ENCODE measurements around the gene IER5.

Gene IER5

DNA sequence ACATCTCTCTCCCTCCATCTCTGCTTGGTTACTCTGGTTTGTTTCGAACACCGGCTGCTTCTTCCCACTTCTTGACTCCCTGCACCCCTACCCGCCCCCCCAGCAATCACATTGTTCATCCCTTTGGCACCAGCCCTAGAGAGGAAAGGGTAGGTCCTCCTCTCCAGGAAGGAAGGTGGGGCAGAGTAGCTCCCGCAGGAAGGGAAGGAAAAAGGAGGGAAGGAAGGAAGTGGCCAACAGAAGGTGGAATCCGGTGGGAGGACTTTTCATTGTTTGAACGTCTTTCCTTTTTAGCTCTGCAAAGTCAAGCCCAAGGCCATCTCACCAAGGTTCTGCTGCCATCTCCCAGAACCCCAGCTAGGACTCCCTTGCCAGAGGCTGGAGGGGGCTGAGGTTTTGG is 18.0 kb downstream of the IER5 start:
- Histone ChIP-seq H3K9me3 (ENCODE audit: control insufficient read depth, low read length) (no peaks in the 10 kb centered on the region), H3K4me3 (ENCODE audit: insufficient read depth in 1 of 2, low read depth in 1 of 2, low read length in 2 of 2) (no peak overlapping the region), H4K91ac (ENCODE audit: low read length) (no peak overlapping the region), H4K8ac (ENCODE audit: low read length) (no peak overlapping the region), H3K9ac (ENCODE audit: low read length) (no peak overlapping the region), H2BK5ac (ENCODE audit: low read depth, low read length, poor library complexity, severe bottlenecking) (no peak overlapping the region), H3K18ac (ENCODE audit: low read depth in 1 of 2, low read length in 2 of 2) (peak overlapping the region in 1 of 2 experiments; percentile 58), H2BK120ac (ENCODE audit: low read depth, low read length) (peak overlapping the region; percentile 50), H2BK15ac (ENCODE audit: low read depth, poor library complexity, severe bottlenecking) (no peak overlapping the region), H2AK5ac (ENCODE audit: low read length, severe bottlenecking) (no peak overlapping the region), H3K4me2 (ENCODE audit: low read length, poor library complexity, severe bottlenecking) (no peak overlapping the region), H3K36me3 (ENCODE audit: control insufficient read depth in 1 of 2, insufficient read depth in 2 of 2, low read depth in 1 of 2, low read length in 2 of 2) (no peaks in the 10 kb centered on the region), H3K4ac (ENCODE audit: low read depth in 1 of 2, low read length in 2 of 2) (no peak overlapping the region), H2AFZ (ENCODE audit: low read depth, low read length) (no peak overlapping the region), H3K23ac (ENCODE audit: low read length in 2 of 2) (no peak overlapping the region), H3K27me3 (ENCODE audit: control insufficient read depth in 1 of 2, insufficient read depth in 1 of 2, low read length in 2 of 2) (no peaks in the 10 kb centered on the region), H3K27ac (ENCODE audit: low read length, poor library complexity, severe bottlenecking) (no peak overlapping the region), H3K4me1 (ENCODE audit: control insufficient read depth, insufficient read depth, low read depth, low read length) (peaks cover 22% of the 10 kb centered on the region), H2BK12ac (ENCODE audit: low read length in 2 of 2) (peak overlapping the region in 1 of 2 experiments; percentile 22), H3K14ac (ENCODE audit: low read length in 2 of 2) (no peak overlapping the region), H3K79me1 (replicated peaks; ENCODE audit: low read length, poor library complexity, severe bottlenecking) (peaks cover 3% of the 10 kb centered on the region)
- DNase-seq: no peak
- WGBS: 72% methylated on average over 2 of the region's 6 CpGs

DNA sequence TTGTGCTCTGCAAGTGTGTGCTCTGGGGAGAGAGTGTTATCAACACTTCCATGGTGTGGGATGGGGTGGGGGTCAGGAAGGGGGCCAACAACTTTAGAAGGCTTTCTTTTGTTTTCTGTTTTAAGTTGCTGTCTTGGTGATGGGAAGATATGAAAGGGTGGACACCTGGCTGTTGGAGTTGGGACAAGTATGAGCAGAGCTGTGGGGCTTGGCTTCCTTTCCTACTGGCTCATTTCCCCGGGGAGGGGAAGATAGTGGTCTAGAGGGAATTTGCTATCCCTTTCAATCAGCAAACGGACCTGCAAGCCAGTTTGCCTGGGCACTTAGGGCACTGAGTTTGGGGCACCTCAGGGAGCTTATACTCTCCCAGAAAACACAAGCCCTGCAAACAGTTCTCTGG is 19.2 kb downstream of the IER5 start:
- H3K79me1 ChIP-seq (replicated peaks; ENCODE audit: low read length, poor library complexity, severe bottlenecking): peaks cover 3% of the 10 kb centered on the region
- no peaks in the 10 kb centered on the region for H3K27me3 ChIP-seq (ENCODE audit: control insufficient read depth in 1 of 2, insufficient read depth in 1 of 2, low read length in 2 of 2)
- no peak overlapping the region for H3K4ac ChIP-seq (ENCODE audit: low read depth in 1 of 2, low read length in 2 of 2)
- H4K91ac ChIP-seq (ENCODE audit: low read length): no peak overlapping the region
- no peak overlapping the region for H2BK15ac ChIP-seq (ENCODE audit: low read depth, poor library complexity, severe bottlenecking)
- H3K4me1 ChIP-seq (ENCODE audit: control insufficient read depth, insufficient read depth, low read depth, low read length): peaks cover 22% of the 10 kb centered on the region
- H2BK5ac ChIP-seq (ENCODE audit: low read depth, low read length, poor library complexity, severe bottlenecking): no peak overlapping the region
- H2AFZ ChIP-seq (ENCODE audit: low read depth, low read length): no peak overlapping the region
- DNase-seq: no peak
- H3K9me3 ChIP-seq (ENCODE audit: control insufficient read depth, low read length): no peaks in the 10 kb centered on the region
- H3K23ac ChIP-seq (ENCODE audit: low read length in 2 of 2): peak overlapping the region in 1 of 2 experiments; percentile 67
- H3K14ac ChIP-seq (ENCODE audit: low read length in 2 of 2): no peak overlapping the region
- H2BK120ac ChIP-seq (ENCODE audit: low read depth, low read length): no peak overlapping the region
- H4K8ac ChIP-seq (ENCODE audit: low read length): no peak overlapping the region
- H3K36me3 ChIP-seq (ENCODE audit: control insufficient read depth in 1 of 2, insufficient read depth in 2 of 2, low read depth in 1 of 2, low read length in 2 of 2): no peaks in the 10 kb centered on the region
- H3K27ac ChIP-seq (ENCODE audit: low read length, poor library complexity, severe bottlenecking): no peak overlapping the region
- H3K18ac ChIP-seq (ENCODE audit: low read depth in 1 of 2, low read length in 2 of 2): no peak overlapping the region
- no peak overlapping the region for H3K9ac ChIP-seq (ENCODE audit: low read length)
- no peak overlapping the region for H2AK5ac ChIP-seq (ENCODE audit: low read length, severe bottlenecking)
- 80% methylated on average over 1 of the region's 2 CpGs for WGBS
- H3K4me3 ChIP-seq (ENCODE audit: insufficient read depth in 1 of 2, low read depth in 1 of 2, low read length in 2 of 2): no peak overlapping the region
- H3K4me2 ChIP-seq (ENCODE audit: low read length, poor library complexity, severe bottlenecking): no peak overlapping the region
- H2BK12ac ChIP-seq (ENCODE audit: low read length in 2 of 2): no peak overlapping the region

DNA sequence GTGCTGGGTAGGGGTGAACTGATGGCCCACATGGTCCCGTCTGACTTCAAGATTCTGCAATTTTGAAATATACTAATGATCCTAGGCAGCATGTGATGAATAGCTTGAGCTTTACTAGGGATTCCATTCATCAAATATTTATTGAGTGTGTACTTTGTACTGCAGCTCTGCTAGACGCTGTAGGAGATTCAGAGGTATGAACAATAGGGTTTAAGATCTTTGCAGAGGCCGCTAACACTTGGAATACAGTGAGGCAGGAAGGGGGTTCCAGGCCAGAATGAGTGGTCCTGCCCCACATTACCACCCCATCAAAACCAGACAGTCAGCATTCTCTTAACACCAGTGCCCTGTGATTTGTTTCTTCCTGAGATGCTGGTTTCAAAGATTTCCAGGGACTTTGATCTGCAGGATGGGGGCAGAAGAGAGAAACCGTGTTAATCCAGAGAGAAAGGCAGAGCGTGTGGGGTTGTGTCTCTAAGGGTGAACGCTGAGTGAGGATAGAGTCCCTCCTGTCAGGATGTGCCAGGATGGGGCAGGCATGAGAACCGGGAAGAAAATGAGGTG is 19.9 kb downstream of the IER5 start:
- H3K27me3 ChIP-seq (ENCODE audit: control insufficient read depth in 1 of 2, insufficient read depth in 1 of 2, low read length in 2 of 2): no peaks in the 10 kb centered on the region
- H3K9me3 ChIP-seq (ENCODE audit: control insufficient read depth, low read length): no peaks in the 10 kb centered on the region
- DNase-seq: no peak
- H4K91ac ChIP-seq (ENCODE audit: low read length): no peak overlapping the region
- H3K23ac ChIP-seq (ENCODE audit: low read length in 2 of 2): no peak overlapping the region
- 72% methylated on average over 7 of the region's 7 CpGs for WGBS
- H3K79me1 ChIP-seq (replicated peaks; ENCODE audit: low read length, poor library complexity, severe bottlenecking): peaks cover 3% of the 10 kb centered on the region
- H3K4me2 ChIP-seq (ENCODE audit: low read length, poor library complexity, severe bottlenecking): no peak overlapping the region
- no peak overlapping the region for H3K14ac ChIP-seq (ENCODE audit: low read length in 2 of 2)
- no peak overlapping the region for H2AFZ ChIP-seq (ENCODE audit: low read depth, low read length)
- H3K36me3 ChIP-seq (ENCODE audit: control insufficient read depth in 1 of 2, insufficient read depth in 2 of 2, low read depth in 1 of 2, low read length in 2 of 2): no peaks in the 10 kb centered on the region
- no peak overlapping the region for H3K27ac ChIP-seq (ENCODE audit: low read length, poor library complexity, severe bottlenecking)
- no peak overlapping the region for H2AK5ac ChIP-seq (ENCODE audit: low read length, severe bottlenecking)
- H2BK120ac ChIP-seq (ENCODE audit: low read depth, low read length): no peak overlapping the region
- no peak overlapping the region for H3K9ac ChIP-seq (ENCODE audit: low read length)
- H3K4ac ChIP-seq (ENCODE audit: low read depth in 1 of 2, low read length in 2 of 2): no peak overlapping the region
- peak overlapping the region in 1 of 2 experiments; percentile 6 for H3K18ac ChIP-seq (ENCODE audit: low read depth in 1 of 2, low read length in 2 of 2)
- no peak overlapping the region for H2BK15ac ChIP-seq (ENCODE audit: low read depth, poor library complexity, severe bottlenecking)
- H3K4me3 ChIP-seq (ENCODE audit: insufficient read depth in 1 of 2, low read depth in 1 of 2, low read length in 2 of 2): no peak overlapping the region
- H3K4me1 ChIP-seq (ENCODE audit: control insufficient read depth, insufficient read depth, low read depth, low read length): peaks cover 24% of the 10 kb centered on the region
- no peak overlapping the region for H4K8ac ChIP-seq (ENCODE audit: low read length)
- H2BK12ac ChIP-seq (ENCODE audit: low read length in 2 of 2): no peak overlapping the region
- H2BK5ac ChIP-seq (ENCODE audit: low read depth, low read length, poor library complexity, severe bottlenecking): no peak overlapping the region

DNA sequence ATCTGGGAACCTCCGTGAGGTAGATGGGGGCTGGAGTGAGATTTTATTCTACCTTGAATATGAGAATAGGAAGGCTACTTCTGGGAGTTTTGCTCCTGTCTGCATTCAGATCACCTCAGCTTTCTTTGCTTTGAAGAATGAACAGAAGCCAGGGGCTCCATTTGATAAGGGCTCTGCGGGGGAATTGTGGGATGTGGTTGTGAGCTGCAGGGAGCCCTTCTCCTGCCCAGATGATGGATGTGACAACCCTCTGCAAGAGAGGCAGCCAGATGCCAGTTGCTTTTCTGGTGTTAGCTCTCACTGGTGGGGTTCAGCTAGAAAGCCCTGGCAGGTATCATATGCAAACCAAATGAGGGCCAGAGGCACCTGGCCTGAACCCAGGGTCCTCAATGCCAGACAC is 21.5 kb downstream of the IER5 start:
- Histone ChIP-seq H3K4ac (ENCODE audit: low read depth in 1 of 2, low read length in 2 of 2) (no peak overlapping the region), H2AK5ac (ENCODE audit: low read length, severe bottlenecking) (peak overlapping the region; percentile 13), H3K18ac (ENCODE audit: low read depth in 1 of 2, low read length in 2 of 2) (peak overlapping the region in 1 of 2 experiments; percentile 38), H3K4me2 (ENCODE audit: low read length, poor library complexity, severe bottlenecking) (no peak overlapping the region), H4K8ac (ENCODE audit: low read length) (no peak overlapping the region), H3K14ac (ENCODE audit: low read length in 2 of 2) (no peak overlapping the region), H2BK120ac (ENCODE audit: low read depth, low read length) (no peak overlapping the region), H2BK5ac (ENCODE audit: low read depth, low read length, poor library complexity, severe bottlenecking) (no peak overlapping the region), H3K4me1 (ENCODE audit: control insufficient read depth, insufficient read depth, low read depth, low read length) (peaks cover 23% of the 10 kb centered on the region), H2BK15ac (ENCODE audit: low read depth, poor library complexity, severe bottlenecking) (peak overlapping the region; percentile 76), H3K4me3 (ENCODE audit: insufficient read depth in 1 of 2, low read depth in 1 of 2, low read length in 2 of 2) (no peak overlapping the region), H3K9me3 (ENCODE audit: control insufficient read depth, low read length) (no peaks in the 10 kb centered on the region), H2BK12ac (ENCODE audit: low read length in 2 of 2) (peak overlapping the region in 1 of 2 experiments; percentile 37), H4K91ac (ENCODE audit: low read length) (no peak overlapping the region), H3K9ac (ENCODE audit: low read length) (no peak overlapping the region), H3K79me1 (replicated peaks; ENCODE audit: low read length, poor library complexity, severe bottlenecking) (no peaks in the 10 kb centered on the region), H2AFZ (ENCODE audit: low read depth, low read length) (no peak overlapping the region), H3K36me3 (ENCODE audit: control insufficient read depth in 1 of 2, insufficient read depth in 2 of 2, low read depth in 1 of 2, low read length in 2 of 2) (no peaks in the 10 kb centered on the region), H3K23ac (ENCODE audit: low read length in 2 of 2) (no peak overlapping the region), H3K27me3 (ENCODE audit: control insufficient read depth in 1 of 2, insufficient read depth in 1 of 2, low read length in 2 of 2) (no peaks in the 10 kb centered on the region), H3K27ac (ENCODE audit: low read length, poor library complexity, severe bottlenecking) (no peak overlapping the region)
- 66% methylated on average over 2 of the region's 2 CpGs for WGBS
- no peak for DNase-seq
